Keratinocyte (primary cell): ENCODE results near the gene HS3ST1. TPM values are rescaled to one million over a fixed set of nuclear protein-coding genes. Genes with fewer than 3 reads are reported as not detected.

Experiments
- DNase-seq: peaks from one replicate; pipeline ENCODE4 v3.0.0-alpha.2; 2011; ENCODE audit warnings: low read depth, missing footprints, low spot score
- FAIRE-seq: peaks from 2 replicates; lab custom pipeline; 2011; peaks lifted over from hg19 to GRCh38; lab: Jason Lieb, UNC
- H2AFZ ChIP-seq: 2 replicates; pipeline ENCODE4 v1.6.0; 2012; ENCODE audit warnings: low read length, control low read depth, inconsistent platforms; ENCODE audit not compliant: control insufficient read depth
- H3K27ac ChIP-seq: 2 replicates; pipeline ENCODE4 v1.5.1; 2011; ENCODE audit warnings: low read length; ENCODE audit not compliant: control insufficient read depth, insufficient read depth
- H3K27me3 ChIP-seq: 3 replicates; pipeline ENCODE4 v1.6.0; 2011; ENCODE audit warnings: low read length; ENCODE audit not compliant: control insufficient read depth, insufficient read depth; ENCODE audit errors: extremely low read depth
- H3K36me3 ChIP-seq, 2 experiments: 2 replicates in 1 of 2; 3 replicates in 1 of 2; pipeline ENCODE4 v1.5.1; 2011; ENCODE audit warnings: low read length in 2 of 2, mild to moderate bottlenecking in 1 of 2; ENCODE audit not compliant: control insufficient read depth in 2 of 2, insufficient read depth in 2 of 2; ENCODE audit errors: extremely low read depth in 1 of 2
- H3K4me1 ChIP-seq: 3 replicates; pipeline ENCODE4 v1.5.1; 2011; ENCODE audit warnings: low read length; ENCODE audit not compliant: control insufficient read depth, insufficient read depth; ENCODE audit errors: extremely low read depth
- H3K4me2 ChIP-seq: 3 replicates; pipeline ENCODE4 v1.6.0; 2011; ENCODE audit warnings: low read depth, low read length; ENCODE audit not compliant: control insufficient read depth, insufficient read depth; ENCODE audit errors: extremely low read depth
- H3K4me3 ChIP-seq, 3 experiments: fragments of 200-600 bp in 1 of 3; sonication (generic) in 1 of 3; 2 replicates in 2 of 3; 3 replicates in 1 of 3; pipeline ENCODE4 v1.5.1; 2011 to 2016; ENCODE audit warnings: low read length in 3 of 3, mild to moderate bottlenecking in 3 of 3, control low read depth in 2 of 3, inconsistent platforms in 1 of 3, low read depth in 1 of 3, mixed read lengths in 1 of 3, mixed run types in 1 of 3, moderate library complexity in 1 of 3; ENCODE audit not compliant: control insufficient read depth in 2 of 3, insufficient read depth in 2 of 3; ENCODE audit errors: extremely low read depth in 1 of 3
- H3K79me2 ChIP-seq: 2 replicates; pipeline ENCODE4 v1.6.0; 2012; ENCODE audit warnings: low read length; ENCODE audit not compliant: control insufficient read depth, insufficient read depth
- H3K9ac ChIP-seq: 3 replicates; pipeline ENCODE4 v1.6.0; 2011; ENCODE audit warnings: low read length; ENCODE audit not compliant: control insufficient read depth, insufficient read depth; ENCODE audit errors: extremely low read depth
- H3K9me1 ChIP-seq: 3 replicates; pipeline ENCODE4 v1.6.0; 2011; ENCODE audit warnings: low read length; ENCODE audit not compliant: control insufficient read depth, insufficient read depth; ENCODE audit errors: extremely low read depth
- H3K9me3 ChIP-seq: 2 replicates; pipeline ENCODE4 v1.5.1; 2012; ENCODE audit warnings: low read depth, low read length; ENCODE audit not compliant: control insufficient read depth
- H4K20me1 ChIP-seq: 3 replicates; pipeline ENCODE4 v1.6.0; 2011; ENCODE audit warnings: low read length; ENCODE audit not compliant: control insufficient read depth, insufficient read depth; ENCODE audit errors: extremely low read depth
- EZH2 ChIP-seq: IDR thresholded peaks from one replicate; pipeline ENCODE4 v1.6.1; 2012; ENCODE audit warnings: inconsistent platforms, mild to moderate bottlenecking, low read length, moderate library complexity
- dilution Hi-C: fragments of 300-500 bp; cut with MboI; formaldehyde crosslinking; loops from one replicate; pipeline ENCODE4 v1.7.0; 2020; ENCODE audit warnings: low sequenced_read_pairs; ENCODE audit not compliant: extremely low pct_ligation_motif_present
- polyA minus RNA-seq, 3 experiments: library from RNA; depleted of rRNA, polyadenylated mRNA; stranded (reverse); fragments of >200 nt; gene quantifications; 1 replicate in 1 of 3; 2 replicates in 1 of 3; 3 replicates in 1 of 3; pipeline ENCODE4 v1.2.3, GENCODE V29; 2011
- polyA plus RNA-seq, 5 experiments: library from polyadenylated mRNA; depleted of rRNA in 3 of 5; stranded (reverse) in 3 of 5; stranded (forward) in 1 of 5; unstranded in 1 of 5; fragments of >200 nt; gene quantifications; 1 replicate in 1 of 5; 2 replicates in 3 of 5; 3 replicates in 1 of 5; pipeline versions ENCODE4 v1.2.1 to v1.2.3, GENCODE V29; 2011 to 2012; ENCODE audit warnings: missing spikeins in 2 of 5, low read depth in 1 of 5, low replicate concordance in 1 of 5
- TF ChIP-seq, protein P1 (sequence below), 3 experiments: IDR thresholded peaks in 1 of 3; conservative IDR thresholded peaks in 1 of 3; optimal IDR thresholded peaks in 1 of 3; 2 replicates in 2 of 3; 3 replicates in 1 of 3; pipeline versions ENCODE3 to v1.5.1; 2011; ENCODE audit warnings: low read length in 3 of 3, mild to moderate bottlenecking in 3 of 3, moderate library complexity in 2 of 3, control low read depth in 1 of 3, inconsistent platforms in 1 of 3; ENCODE audit not compliant: insufficient read depth in 2 of 3; ENCODE audit errors: extremely low read depth in 1 of 3

The HS3ST1 gene
- polyA plus RNA-seq, result 2.0 to 3.7 TPM (median 3.3 TPM) in 3 replicates
- 1.5 TPM for polyA plus RNA-seq (2011; ENCODE audit: low read depth)
- 1.2 and 5.8 TPM in 2 replicates for polyA plus RNA-seq (2011; cell fraction: cytosol; rRNA removed)
- polyA plus RNA-seq (2011; cell fraction: nucleus; rRNA removed), result 4.0 and 5.2 TPM in 2 replicates
- 2.9 and 6.9 TPM in 2 replicates for polyA plus RNA-seq (2012; ENCODE audit: low replicate concordance)
- polyA minus RNA-seq, result 2.4 to 7.4 TPM (median 2.7 TPM) in 3 replicates
- 19.8 TPM for polyA minus RNA-seq (2011; cell fraction: cytosol; rRNA and poly(A)+ RNA removed)
- 8.0 and 10.2 TPM in 2 replicates for polyA minus RNA-seq (2011; cell fraction: nucleus; rRNA and poly(A)+ RNA removed)

GRCh38 chr4:11428231-11428898 lies at the start of gene HS3ST1:
HS3ST1 (minus strand) TSS chr4:11428894; CDS start chr4:11400005, 28,889 bp downstream.
- DNase-seq (no peak), FAIRE-seq (peak; percentile 17)
- Histone ChIP-seq H4K20me1 (peaks cover 2% of the 10 kb centered on the region), H3K79me2 (peaks cover 53% of the 10 kb centered on the region), H3K9me1 (peaks cover 2% of the 10 kb centered on the region), H3K9ac (peak within 1 kb of the TSS; percentile 95), H3K4me1 (peaks cover 46% of the 10 kb centered on the region), H3K4me3 (peak within 1 kb of the TSS; percentile 69 to 81 (median 74)), H3K27ac (peak within 1 kb of the TSS; percentile 91), H3K27me3 (no peaks in the 10 kb centered on the region), H3K36me3 (peaks cover 7 to 16% of the 10 kb centered on the region in 2 experiments), H3K9me3 (no peaks in the 10 kb centered on the region), H2AFZ (peak within 1 kb of the TSS; percentile 95), H3K4me2 (peak within 1 kb of the TSS; percentile 92)
- dilution Hi-C loops, result no loop called here
- TF ChIP-seq EZH2, result no peak
- TF ChIP-seq, protein P1, sequence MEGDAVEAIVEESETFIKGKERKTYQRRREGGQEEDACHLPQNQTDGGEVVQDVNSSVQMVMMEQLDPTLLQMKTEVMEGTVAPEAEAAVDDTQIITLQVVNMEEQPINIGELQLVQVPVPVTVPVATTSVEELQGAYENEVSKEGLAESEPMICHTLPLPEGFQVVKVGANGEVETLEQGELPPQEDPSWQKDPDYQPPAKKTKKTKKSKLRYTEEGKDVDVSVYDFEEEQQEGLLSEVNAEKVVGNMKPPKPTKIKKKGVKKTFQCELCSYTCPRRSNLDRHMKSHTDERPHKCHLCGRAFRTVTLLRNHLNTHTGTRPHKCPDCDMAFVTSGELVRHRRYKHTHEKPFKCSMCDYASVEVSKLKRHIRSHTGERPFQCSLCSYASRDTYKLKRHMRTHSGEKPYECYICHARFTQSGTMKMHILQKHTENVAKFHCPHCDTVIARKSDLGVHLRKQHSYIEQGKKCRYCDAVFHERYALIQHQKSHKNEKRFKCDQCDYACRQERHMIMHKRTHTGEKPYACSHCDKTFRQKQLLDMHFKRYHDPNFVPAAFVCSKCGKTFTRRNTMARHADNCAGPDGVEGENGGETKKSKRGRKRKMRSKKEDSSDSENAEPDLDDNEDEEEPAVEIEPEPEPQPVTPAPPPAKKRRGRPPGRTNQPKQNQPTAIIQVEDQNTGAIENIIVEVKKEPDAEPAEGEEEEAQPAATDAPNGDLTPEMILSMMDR (optimal IDR thresholded peaks at IDR 0.05 in 1 of 3, IDR thresholded peaks at IDR 0.05 in 1 of 3, conservative IDR thresholded peaks at IDR 0.05 in 1 of 3; ENCODE audit: extremely low read depth in 1 of 3, insufficient read depth in 2 of 3, low read length in 3 of 3), result no peak

- H3K36me3 ChIP-seq, result no peaks in the 10 kb centered on the region
- H3K79me2 ChIP-seq, result no peaks in the 10 kb centered on the region
- DNase-seq, result no peak
- H3K4me1 ChIP-seq, result peaks cover 12% of the 10 kb centered on the region
- H3K4me2 ChIP-seq, result no peak overlapping the region
- FAIRE-seq, result no peak
- no peak overlapping the region for H2AFZ ChIP-seq
- no peak overlapping the region for H3K4me3 ChIP-seq
- H3K9me3 ChIP-seq, result no peaks in the 10 kb centered on the region
- dilution Hi-C loops, result no loop called here
- H3K9ac ChIP-seq, result no peak overlapping the region
- no peaks in the 10 kb centered on the region for H4K20me1 ChIP-seq
- TF ChIP-seq, protein P1 (optimal IDR thresholded peaks at IDR 0.05 in 1 of 3, IDR thresholded peaks at IDR 0.05 in 1 of 3, conservative IDR thresholded peaks at IDR 0.05 in 1 of 3; ENCODE audit: extremely low read depth in 1 of 3, insufficient read depth in 2 of 3, low read length in 3 of 3), result no peak
- no peaks in the 10 kb centered on the region for H3K27me3 ChIP-seq
- no peak overlapping the region for H3K27ac ChIP-seq
- H3K9me1 ChIP-seq, result no peaks in the 10 kb centered on the region
Observed at GRCh38 chr4:11475871-11476270, 47.2 kb upstream of the HS3ST1 start.
